Measurements from ENCODE around the gene MOCOS.

Gene MOCOS

GRCh38 chr18:36301884-36302283 lies 114.6 kb downstream of the MOCOS start:
- Histone ChIP-seq H3K9me3 (ENCODE audit: low read length) (no peaks in the 10 kb centered on the region), H3K27ac (ENCODE audit: low read depth, low read length, poor library complexity, severe bottlenecking) (no peak overlapping the region), H3K79me2 (ENCODE audit: insufficient read depth, low read length) (no peaks in the 10 kb centered on the region), H3K4me2 (ENCODE audit: low read length) (no peak overlapping the region), H3F3A (ENCODE audit: insufficient read depth, low read length) (no peaks in the 10 kb centered on the region), H3K27me3 (ENCODE audit: insufficient read depth, low read length) (0 out of 2 replicates have a peak, but pooled peaks cover 3% of the 10 kb centered on the region), H3K4me3 (ENCODE audit: low read depth, low read length, poor library complexity, severe bottlenecking) (no peak overlapping the region), H3K9ac (ENCODE audit: low read length) (no peak overlapping the region), H3K4me1 (ENCODE audit: insufficient read depth, low read length, severe bottlenecking) (no peaks in the 10 kb centered on the region), H4K20me1 (ENCODE audit: insufficient read depth, low read length) (no peaks in the 10 kb centered on the region), H3K36me3 (ENCODE audit: insufficient read depth, low read length) (no peaks in the 10 kb centered on the region), H2AFZ (ENCODE audit: low read length) (no peak overlapping the region), H3K9me2 (ENCODE audit: low read depth, low read length) (no peaks in the 10 kb centered on the region)
- TF ChIP-seq CTCF (IDR thresholded peaks at IDR 0.05; ENCODE audit: low read length) (no peak), EZH2 (IDR thresholded peaks at IDR 0.05; ENCODE audit: borderline replicate concordance, low read length) (no peak)

GRCh38 chr18:36302676-36303075 lies 115.4 kb downstream of the MOCOS start:
- Histone ChIP-seq H3K9me2 (ENCODE audit: low read depth, low read length) (no peaks in the 10 kb centered on the region), H4K20me1 (ENCODE audit: insufficient read depth, low read length) (no peaks in the 10 kb centered on the region), H3K27ac (ENCODE audit: low read depth, low read length, poor library complexity, severe bottlenecking) (no peak overlapping the region), H3K4me2 (ENCODE audit: low read length) (no peak overlapping the region), H3K27me3 (ENCODE audit: insufficient read depth, low read length) (0 out of 2 replicates have a peak, but pooled peaks cover 3% of the 10 kb centered on the region), H3F3A (ENCODE audit: insufficient read depth, low read length) (no peaks in the 10 kb centered on the region), H2AFZ (ENCODE audit: low read length) (no peak overlapping the region), H3K9ac (ENCODE audit: low read length) (no peak overlapping the region), H3K4me1 (ENCODE audit: insufficient read depth, low read length, severe bottlenecking) (no peaks in the 10 kb centered on the region), H3K4me3 (ENCODE audit: low read depth, low read length, poor library complexity, severe bottlenecking) (no peak overlapping the region), H3K9me3 (ENCODE audit: low read length) (no peaks in the 10 kb centered on the region), H3K36me3 (ENCODE audit: insufficient read depth, low read length) (no peaks in the 10 kb centered on the region), H3K79me2 (ENCODE audit: insufficient read depth, low read length) (no peaks in the 10 kb centered on the region)
- TF ChIP-seq CTCF (IDR thresholded peaks at IDR 0.05; ENCODE audit: low read length): no peak
- no peak for TF ChIP-seq EZH2 (IDR thresholded peaks at IDR 0.05; ENCODE audit: borderline replicate concordance, low read length)

- Histone ChIP-seq H3K36me3 (ENCODE audit: insufficient read depth, low read length) (no peaks in the 10 kb centered on the region), H3K4me2 (ENCODE audit: low read length) (no peak overlapping the region), H3K79me2 (ENCODE audit: insufficient read depth, low read length) (no peaks in the 10 kb centered on the region), H3K9ac (ENCODE audit: low read length) (no peak overlapping the region), H3K27ac (ENCODE audit: low read depth, low read length, poor library complexity, severe bottlenecking) (no peak overlapping the region), H3K4me3 (ENCODE audit: low read depth, low read length, poor library complexity, severe bottlenecking) (no peak overlapping the region), H2AFZ (ENCODE audit: low read length) (no peak overlapping the region), H3K4me1 (ENCODE audit: insufficient read depth, low read length, severe bottlenecking) (no peaks in the 10 kb centered on the region), H3K27me3 (ENCODE audit: insufficient read depth, low read length) (0 out of 2 replicates have a peak, but pooled peaks cover 3% of the 10 kb centered on the region), H3F3A (ENCODE audit: insufficient read depth, low read length) (no peaks in the 10 kb centered on the region), H4K20me1 (ENCODE audit: insufficient read depth, low read length) (no peaks in the 10 kb centered on the region), H3K9me3 (ENCODE audit: low read length) (no peaks in the 10 kb centered on the region), H3K9me2 (ENCODE audit: low read depth, low read length) (no peaks in the 10 kb centered on the region)
- no peak for TF ChIP-seq CTCF (IDR thresholded peaks at IDR 0.05; ENCODE audit: low read length)
- TF ChIP-seq EZH2 (IDR thresholded peaks at IDR 0.05; ENCODE audit: borderline replicate concordance, low read length): no peak
Observed at GRCh38 chr18:36303211-36303844, 116.0 kb downstream of the MOCOS start.

All from OCI-LY1 (cell line).